H9 (cell line): ENCODE measurements around the gene CNTD1. TPM values are rescaled to one million over a fixed set of nuclear protein-coding genes. Genes with fewer than 3 reads are reported as not detected.

Experiments
- DNase-seq: peaks from one replicate; pipeline ENCODE4 v3.0.0-alpha.2; 2017
- H2AFZ ChIP-seq: one replicate; pipeline ENCODE4 v1.6.1; 2013; ENCODE audit warnings: mild to moderate bottlenecking, low read length, control low read depth, moderate library complexity
- H2AK5ac ChIP-seq: 2 replicates; pipeline ENCODE4 v1.6.1; 2013; ENCODE audit warnings: low read length, control low read depth, mixed read lengths; ENCODE audit not compliant: insufficient read length
- H2BK120ac ChIP-seq: one replicate; pipeline ENCODE4 v1.6.1; 2013; ENCODE audit warnings: low read depth, mild to moderate bottlenecking, low read length, control low read depth, inconsistent platforms; ENCODE audit not compliant: poor library complexity, severe bottlenecking
- H2BK12ac ChIP-seq: 2 replicates; pipeline ENCODE4 v1.6.1; 2013; ENCODE audit warnings: low read length, control low read depth, mixed read lengths, low read depth; ENCODE audit not compliant: insufficient read length
- H2BK15ac ChIP-seq: 2 replicates; pipeline ENCODE4 v1.6.1; 2013; ENCODE audit warnings: low read depth, low read length, control low read depth
- H2BK20ac ChIP-seq: one replicate; pipeline ENCODE4 v1.6.1; 2013; ENCODE audit warnings: low read depth, mild to moderate bottlenecking, low read length, control low read depth, inconsistent platforms; ENCODE audit not compliant: poor library complexity, severe bottlenecking
- H2BK5ac ChIP-seq: 2 replicates; pipeline ENCODE4 v1.6.1; 2013; ENCODE audit warnings: low read length, control low read depth, mixed read lengths; ENCODE audit not compliant: insufficient read length
- H3K14ac ChIP-seq: 2 replicates; pipeline ENCODE4 v1.6.1; 2013; ENCODE audit warnings: low read length, control low read depth; ENCODE audit not compliant: insufficient read depth
- H3K18ac ChIP-seq: 2 replicates; pipeline ENCODE4 v1.6.1; 2013; ENCODE audit warnings: low read depth, mild to moderate bottlenecking, mixed read lengths, low read length, control low read depth; ENCODE audit not compliant: insufficient read length
- H3K23ac ChIP-seq: 2 replicates; pipeline ENCODE4 v1.6.1; 2013; ENCODE audit warnings: low read length, control low read depth, mixed read lengths, low read depth; ENCODE audit not compliant: insufficient read length
- H3K23me2 ChIP-seq: 2 replicates; pipeline ENCODE4 v1.6.1; 2013; ENCODE audit warnings: low read depth, mild to moderate bottlenecking, mixed read lengths, low read length, control low read depth; ENCODE audit not compliant: insufficient read length, poor library complexity, severe bottlenecking
- H3K27ac ChIP-seq: 2 replicates; pipeline ENCODE4 v1.5.1; 2013; ENCODE audit warnings: low read length, control low read depth, mixed read lengths, low read depth; ENCODE audit not compliant: insufficient read length
- H3K27me3 ChIP-seq: 2 replicates; pipeline ENCODE4 v1.6.1; 2013; ENCODE audit warnings: low read length, control low read depth, inconsistent platforms; ENCODE audit not compliant: insufficient read depth
- H3K4ac ChIP-seq: 2 replicates; pipeline ENCODE4 v1.6.1; 2013; ENCODE audit warnings: low read depth, mild to moderate bottlenecking, control low read depth, inconsistent platforms, low read length, moderate library complexity
- H3K4me1 ChIP-seq: 2 replicates; pipeline ENCODE4 v1.6.1; 2013; ENCODE audit warnings: low read length, control low read depth, inconsistent platforms; ENCODE audit not compliant: insufficient read depth
- H3K4me2 ChIP-seq: 2 replicates; pipeline ENCODE4 v1.6.1; 2013; ENCODE audit warnings: low read length, control low read depth, mixed read lengths; ENCODE audit not compliant: insufficient read length, insufficient read depth
- H3K56ac ChIP-seq: 2 replicates; pipeline ENCODE4 v1.6.1; 2013; ENCODE audit warnings: low read depth, mild to moderate bottlenecking, mixed read lengths, low read length, control low read depth; ENCODE audit not compliant: insufficient read length
- H3K79me1 ChIP-seq: 2 replicates; pipeline ENCODE4 v1.6.1; 2013; ENCODE audit warnings: low read depth, mild to moderate bottlenecking, moderate library complexity, low read length, control low read depth, inconsistent platforms; ENCODE audit not compliant: insufficient read depth, poor library complexity, severe bottlenecking
- H3K79me2 ChIP-seq: 2 replicates; pipeline ENCODE4 v1.6.1; 2013; ENCODE audit warnings: low read length, control low read depth, inconsistent platforms; ENCODE audit not compliant: insufficient read depth
- H3K9ac ChIP-seq: 2 replicates; pipeline ENCODE4 v1.6.1; 2013; ENCODE audit warnings: low read length, control low read depth, mixed read lengths; ENCODE audit not compliant: insufficient read length; ENCODE audit errors: extremely low read depth
- H3K9me3 ChIP-seq: one replicate; pipeline ENCODE4 v1.6.1; 2013; ENCODE audit warnings: low read depth, low read length, inconsistent platforms; ENCODE audit not compliant: control insufficient read depth
- H3T11ph ChIP-seq: one replicate; pipeline ENCODE4 v1.6.1; 2013; ENCODE audit warnings: mild to moderate bottlenecking, low read length, control low read depth, inconsistent platforms
- H4K20me1 ChIP-seq: one replicate; pipeline ENCODE4 v1.6.1; 2013; ENCODE audit not compliant: control insufficient read depth, insufficient read length, insufficient read depth
- H4K5ac ChIP-seq: 2 replicates; pipeline ENCODE4 v1.6.1; 2013; ENCODE audit warnings: low read depth, mild to moderate bottlenecking, mixed read lengths, low read length, control low read depth; ENCODE audit not compliant: insufficient read length
- H4K8ac ChIP-seq: replicated peaks from 2 replicates; pipeline ENCODE4 v1.6.1; 2013; ENCODE audit warnings: low read length, control low read depth, mixed read lengths, low read depth; ENCODE audit not compliant: insufficient read length
- H4K91ac ChIP-seq: 2 replicates; pipeline ENCODE4 v1.6.1; 2013; ENCODE audit warnings: low read depth, mild to moderate bottlenecking, moderate library complexity, mixed read lengths, low read length, control low read depth; ENCODE audit not compliant: insufficient read length
- H3K27ac Mint-ChIP-seq, 3 experiments: 2 replicates in 2 of 3; 3 replicates in 1 of 3; pipeline ENCODE4 v1.8.0; 2020 to 2021; ENCODE audit warnings: mixed read lengths in 3 of 3, mild to moderate bottlenecking in 1 of 3, moderate library complexity in 1 of 3
- H3K27me3 Mint-ChIP-seq: 2 replicates; pipeline ENCODE4 v1.8.0; 2021; ENCODE audit warnings: low read depth, mild to moderate bottlenecking, moderate library complexity, mixed read lengths
- H3K36me3 Mint-ChIP-seq, 3 experiments: 2 replicates in 2 of 3; 3 replicates in 1 of 3; pipeline ENCODE4 v1.8.0; 2020 to 2021; ENCODE audit warnings: low read depth in 3 of 3, mixed read lengths in 3 of 3; ENCODE audit not compliant: insufficient read depth in 1 of 3
- H3K4me1 Mint-ChIP-seq, 2 experiments: 2 replicates each; pipeline ENCODE4 v1.8.0; 2020; ENCODE audit warnings: mixed read lengths in 2 of 2
- H3K4me3 Mint-ChIP-seq, 2 experiments: 2 replicates in 1 of 2; 3 replicates in 1 of 2; pipeline ENCODE4 v1.8.0; 2020 to 2021; ENCODE audit warnings: mild to moderate bottlenecking in 2 of 2, mixed read lengths in 2 of 2, moderate library complexity in 1 of 2
- H3K9me3 Mint-ChIP-seq, 2 experiments: 2 replicates in 1 of 2; 3 replicates in 1 of 2; pipeline ENCODE4 v1.8.0; 2020; ENCODE audit warnings: mild to moderate bottlenecking in 2 of 2, mixed read lengths in 2 of 2, moderate library complexity in 1 of 2
- CTCF ChIP-seq: fragments of 200-600 bp; sonication (generic); conservative IDR thresholded peaks from 3 replicates; pipeline ENCODE4 v1.8.0; 2021; ENCODE audit warnings: antibody characterized with exemption, mild to moderate bottlenecking
- WGBS: extraction: QIAGEN DNeasy Blood & Tissue Kit; methylation state at CpG from one replicate; pipeline ENCODE4 v1.1.7; 2013; ENCODE audit warnings: missing lambda C conversion rate, low lambda C conversion rate, mixed read lengths; ENCODE audit not compliant: insufficient read length; ENCODE audit errors: extremely low coverage; 5-methylcytosine and 5-hydroxymethylcytosine counted together
- total RNA-seq: library from RNA; stranded (reverse); gene quantifications from 2 replicates; pipeline ENCODE4 v1.2.1, GENCODE V29; 2021

Gene CNTD1
- total RNA-seq, 1 experiment from 2014 or later: not detected

DNA sequence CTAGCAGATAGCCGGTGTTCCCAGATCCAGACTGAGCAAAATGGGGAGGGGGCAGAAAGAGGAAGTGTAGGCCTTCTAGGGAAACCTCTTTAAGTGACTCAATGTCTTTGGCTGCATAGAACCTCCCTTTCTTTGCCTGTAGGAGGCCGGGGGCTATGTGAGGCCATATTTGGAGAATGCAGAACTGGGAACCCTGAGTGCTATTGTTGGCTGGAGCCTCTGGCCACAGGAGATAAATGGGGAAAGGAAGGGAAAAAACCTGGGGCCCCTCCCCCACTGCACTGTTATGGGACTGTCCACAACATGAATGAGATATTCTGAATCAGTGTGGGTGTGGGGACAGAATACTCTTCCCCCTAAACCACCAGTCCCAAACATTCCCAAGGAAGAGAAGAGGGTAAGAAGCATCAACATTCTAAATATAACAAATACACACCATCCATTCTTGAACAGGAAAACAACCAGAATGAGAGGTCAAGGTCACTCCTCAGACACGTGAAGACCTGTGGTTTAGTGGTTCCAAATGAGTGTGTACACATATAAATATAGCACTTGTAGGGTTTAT is 23.0 kb upstream of the CNTD1 start:
- Mint-ChIP-seq H3K9me3 (no peaks in the 10 kb centered on the region; a peak in 1 of 5 replicates), H3K4me1 (peaks cover 15 to 17% of the 10 kb centered on the region in 2 experiments), H3K36me3 (peaks cover 4 to 44% (median 41%) of the 10 kb centered on the region in 3 experiments; a peak in 6 of 7 replicates), H3K27me3 (no peaks in the 10 kb centered on the region), H3K27ac (no peak overlapping the region), H3K4me3 (peak overlapping the region; percentile 23 to 100; a peak in 2 of 5 replicates)
- H2AFZ ChIP-seq: no peak overlapping the region
- no peak for TF ChIP-seq CTCF
- no peak overlapping the region for H4K5ac ChIP-seq
- no peak overlapping the region for H2AK5ac ChIP-seq
- H3K4me2 ChIP-seq: no peak overlapping the region
- no CpG with 5 or more reads among the region's 3 CpGs for WGBS
- no peak for DNase-seq
- H2BK15ac ChIP-seq: no peak overlapping the region
- H3K14ac ChIP-seq: no peak overlapping the region
- no peak overlapping the region for H2BK5ac ChIP-seq
- H3K23ac ChIP-seq: no peak overlapping the region
- no peak overlapping the region for H2BK12ac ChIP-seq
- no peak overlapping the region for H3T11ph ChIP-seq
- H4K8ac ChIP-seq: no peak overlapping the region
- no peaks in the 10 kb centered on the region for H3K79me2 ChIP-seq
- H3K23me2 ChIP-seq: peaks cover 8% of the 10 kb centered on the region
- H3K56ac ChIP-seq: no peak overlapping the region
- no peaks in the 10 kb centered on the region for H3K4me1 ChIP-seq
- no peaks in the 10 kb centered on the region for H4K20me1 ChIP-seq
- no peak overlapping the region for H2BK20ac ChIP-seq
- no peak overlapping the region for H2BK120ac ChIP-seq
- H3K27me3 ChIP-seq: no peaks in the 10 kb centered on the region
- no peaks in the 10 kb centered on the region for H3K79me1 ChIP-seq
- no peak overlapping the region for H3K9ac ChIP-seq
- no peaks in the 10 kb centered on the region for H3K9me3 ChIP-seq
- H4K91ac ChIP-seq: no peak overlapping the region
- H3K18ac ChIP-seq: no peak overlapping the region
- H3K27ac ChIP-seq: no peak overlapping the region
- no peak overlapping the region for H3K4ac ChIP-seq
